CD4-positive, alpha-beta memory T cell (primary cell): ENCODE results near the gene PREPL. TPM values are rescaled to one million over a fixed set of nuclear protein-coding genes. Genes with fewer than 3 reads are reported as not detected.
A peak's percentile ranks its signal among the peaks of the same experiment; 100 is the strongest.

Experiments
- CTCF ChIA-PET: fragments of 350-600 bp; sonication (Branson Sonifier 250); formaldehyde crosslinking; loops from one replicate; lab custom pipeline; 2021; ENCODE audit warnings: inconsistent platforms; ENCODE audit not compliant: partially characterized antibody; lab: Charles Lee
- POLR2A ChIA-PET: fragments of 350-600 bp; sonication (Branson Sonifier 250); formaldehyde crosslinking; loops from one replicate; lab custom pipeline; 2021; ENCODE audit not compliant: partially characterized antibody; lab: Charles Lee
- DNase-seq, 5 donors: peaks; one replicate each; pipeline versions ENCODE4 v3.0.0 to v3.0.0-alpha.2; 2020 to 2022; ENCODE audit warnings: mixed read lengths in 1 of 5
- H3K27ac ChIP-seq: one replicate; pipeline ENCODE4 v1.7.0; 2013; ENCODE audit warnings: low read depth, low read length
- H3K27me3 ChIP-seq: 2 replicates; pipeline ENCODE4 v1.7.0; 2013; ENCODE audit warnings: mild to moderate bottlenecking, low read length, moderate library complexity; ENCODE audit not compliant: insufficient read depth
- H3K36me3 ChIP-seq: 2 replicates; pipeline ENCODE4 v1.7.0; 2013; ENCODE audit warnings: mild to moderate bottlenecking, low read length, moderate library complexity; ENCODE audit not compliant: insufficient read depth
- H3K4me1 ChIP-seq: 2 replicates; pipeline ENCODE4 v1.7.0; 2013; ENCODE audit warnings: mild to moderate bottlenecking, low read length, moderate library complexity; ENCODE audit not compliant: insufficient read depth
- H3K4me3 ChIP-seq, 2 donors: one replicate each; pipeline ENCODE4 v1.7.0; 2013; ENCODE audit warnings: low read length in 2 of 2, mild to moderate bottlenecking in 1 of 2
- H3K9me3 ChIP-seq, 2 donors: one replicate each; pipeline ENCODE4 v1.7.0; 2013; ENCODE audit warnings: low read length in 2 of 2, control low read depth in 1 of 2; ENCODE audit not compliant: control insufficient read depth in 1 of 2
- H3K27ac Mint-ChIP-seq, 7 donors: one replicate each; pipeline ENCODE4 v1.8.0; 2020 to 2021; ENCODE audit warnings: mixed read lengths in 7 of 7, mild to moderate bottlenecking in 6 of 7, inconsistent platforms in 3 of 7, moderate library complexity in 3 of 7
- H3K27me3 Mint-ChIP-seq, 2 donors: one replicate each; pipeline ENCODE4 v1.8.0; 2020 to 2021; ENCODE audit warnings: mixed read lengths in 2 of 2
- H3K36me3 Mint-ChIP-seq, 2 donors: one replicate each; pipeline ENCODE4 v1.8.0; 2020 to 2021; ENCODE audit warnings: mixed read lengths in 2 of 2, inconsistent platforms in 1 of 2, mild to moderate bottlenecking in 1 of 2
- H3K4me1 Mint-ChIP-seq, 4 donors: one replicate each; pipeline ENCODE4 v1.8.0; 2020 to 2021; ENCODE audit warnings: mixed read lengths in 4 of 4, mild to moderate bottlenecking in 1 of 4
- H3K4me3 Mint-ChIP-seq, 8 donors: one replicate each; pipeline ENCODE4 v1.8.0; 2020 to 2021; ENCODE audit warnings: mixed read lengths in 8 of 8, mild to moderate bottlenecking in 7 of 8, moderate library complexity in 6 of 8, inconsistent platforms in 3 of 8
- H3K9me3 Mint-ChIP-seq, 8 donors: one replicate each; pipeline ENCODE4 v1.8.0; 2020 to 2021; ENCODE audit warnings: mixed read lengths in 8 of 8, mild to moderate bottlenecking in 5 of 8, inconsistent platforms in 3 of 8, moderate library complexity in 1 of 8
- intact Hi-C: fragments of 100-400 bp; cut with micrococcal nuclease; formaldehyde crosslinking; loops from one replicate; pipeline ENCODE4 v1.15.1; 2023
- polyA plus RNA-seq, 2 donors: library from polyadenylated mRNA; unstranded; fragments of 300-500 nt; fragmentation: Illumina TruSeq; gene quantifications; one replicate each; pipeline ENCODE4 v1.2.3, GENCODE V29; 2021
- total RNA-seq, 2 experiments: library from RNA; stranded (reverse); gene quantifications; one replicate each; pipeline ENCODE4 v1.2.3, GENCODE V29; 2021

PREPL gene
- total and polyA plus RNA-seq, 4 experiments from 2014 or later, result 19.6 to 42.8 (median 29.8) TPM

GRCh38 chr2:44362207-44363015 is 1.1 kb upstream of the PREPL start:
- peak overlapping the region; percentile 97 to 99 (median 98) for H3K4me3 Mint-ChIP-seq
- H3K36me3 Mint-ChIP-seq, result peaks cover 7 to 18% of the 10 kb centered on the region in 2 donors
- peak; percentile 40 to 60 (median 52) for DNase-seq
- Histone ChIP-seq H3K27ac (peak overlapping the region; percentile 98), H3K9me3 (no peaks in the 10 kb centered on the region), H3K4me1 (peaks cover 51% of the 10 kb centered on the region), H3K27me3 (no peaks in the 10 kb centered on the region), H3K36me3 (no peaks in the 10 kb centered on the region), H3K4me3 (peak overlapping the region; percentile 93 to 96)
- POLR2A ChIA-PET, result interaction anchor here (0.6 to 2.5 kb wide), 20 partner anchors 9 to 1552 kb away, joined by 3 to 57 read pairs (median 4); partner anchors contain the start of genes LRPPRC and PPM1B
- CTCF ChIA-PET, result interaction anchor here (0.5 to 2.9 kb wide), 10 partner anchors 20 to 824 kb away, joined by 3 to 22 read pairs (median 6); partner anchors contain the start of gene PPM1B
- peak overlapping the region; percentile 92 to 100 (median 98) for H3K27ac Mint-ChIP-seq
- H3K4me1 Mint-ChIP-seq, result peaks cover 28 to 62% (median 45%) of the 10 kb centered on the region in 4 donors
- H3K27me3 Mint-ChIP-seq, result no peaks in the 10 kb centered on the region
- H3K9me3 Mint-ChIP-seq, result peaks cover 0 to 3% (median 0%) of the 10 kb centered on the region in 8 donors
- intact Hi-C loops, result loop anchor here (1.0 kb wide), 3 partner anchors 122 to 366 kb away; no protein-coding TSS in a partner anchor

DNA sequence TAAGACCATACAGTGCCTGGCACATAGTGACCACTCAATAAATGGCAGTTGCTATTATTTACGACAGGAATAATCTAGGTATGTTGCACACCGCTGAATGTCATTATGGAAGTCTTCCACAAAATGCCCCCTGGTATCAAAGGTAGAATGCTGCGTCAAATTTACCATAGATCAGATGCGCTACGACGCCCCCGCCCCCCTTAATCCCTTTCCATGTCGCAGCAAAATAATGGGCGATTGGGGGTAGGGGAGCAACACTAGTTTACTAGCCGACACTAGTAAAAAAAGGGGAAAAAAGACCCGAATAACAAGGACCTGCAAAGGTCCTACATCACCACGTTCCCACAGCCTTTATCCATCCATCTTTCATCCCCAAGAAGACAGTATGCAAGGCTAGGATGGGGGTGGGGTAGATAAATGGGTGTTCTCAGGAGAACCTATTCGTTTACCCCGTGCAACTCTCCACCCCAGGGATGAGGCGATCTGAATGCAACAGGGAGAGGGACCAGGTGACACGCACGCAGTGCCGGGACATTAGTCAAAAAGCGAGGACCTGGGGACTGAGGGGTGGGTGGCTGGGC is 455 bp downstream of the PREPL start:
- Histone ChIP-seq H3K36me3 (no peaks in the 10 kb centered on the region), H3K4me1 (peaks cover 51% of the 10 kb centered on the region), H3K4me3 (peak overlapping the region; percentile 93 to 96), H3K27ac (peak overlapping the region; percentile 98), H3K27me3 (no peaks in the 10 kb centered on the region), H3K9me3 (no peaks in the 10 kb centered on the region)
- ChIA-PET CTCF (interaction anchor here (1.1 to 1.9 kb wide), 6 partner anchors 10 to 273 kb away, joined by 3 to 7 read pairs (median 6); partner anchors contain the start of gene PPM1B), POLR2A (interaction anchor here (0.9 to 2.5 kb wide), 14 partner anchors 9 to 1550 kb away, joined by 3 to 57 read pairs (median 6); partner anchors contain the start of genes LRPPRC and PPM1B)
- H3K9me3 Mint-ChIP-seq, result peaks cover 0 to 3% (median 0%) of the 10 kb centered on the region in 8 donors
- intact Hi-C loops, result loop anchor here (1.0 to 2.0 kb wide), 3 partner anchors 124 to 2000 kb away; partner anchors contain the start of genes COX7A2L and PPM1B
- peaks cover 9 to 19% of the 10 kb centered on the region in 2 donors for H3K36me3 Mint-ChIP-seq
- peaks cover 29 to 72% (median 45%) of the 10 kb centered on the region in 4 donors for H3K4me1 Mint-ChIP-seq
- H3K27me3 Mint-ChIP-seq, result no peaks in the 10 kb centered on the region
- peak overlapping the region; percentile 98 to 100 (median 100) for H3K27ac Mint-ChIP-seq
- peak overlapping the region; percentile 97 to 99 (median 98) for H3K4me3 Mint-ChIP-seq
- no peak for DNase-seq

DNA sequence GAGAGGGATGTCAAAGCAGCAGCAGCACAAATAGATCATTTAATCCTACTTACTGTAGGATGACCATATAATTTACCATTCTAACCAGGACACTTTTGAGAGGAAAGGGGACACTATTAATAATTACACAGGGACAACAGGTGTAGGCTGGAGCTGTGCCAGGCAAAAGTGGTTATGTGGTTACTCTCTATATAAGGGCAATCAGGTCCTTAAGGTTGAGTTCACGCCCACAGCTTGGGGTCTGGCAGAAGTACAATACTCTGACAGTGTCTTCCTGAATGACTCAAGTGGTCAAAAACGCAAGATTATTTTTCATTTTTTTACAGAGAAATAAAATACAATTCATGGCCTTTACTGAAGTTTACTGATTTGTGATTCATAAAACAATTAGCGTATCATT is 2.8 kb downstream of the PREPL start:
- ChIA-PET CTCF (interaction anchor here (0.7 to 1.7 kb wide), 2 partner anchors 34 to 414 kb away, joined by 3 read pairs; no protein-coding TSS in a partner anchor), POLR2A (interaction anchor here (0.7 kb wide), 1 partner anchor 13 kb away, joined by 3 read pairs; no protein-coding TSS in a partner anchor)
- no peak overlapping the region for H3K27ac ChIP-seq
- H3K27me3 ChIP-seq, result no peaks in the 10 kb centered on the region
- peak overlapping the region in 1 of 7 donors; percentile 5 for H3K27ac Mint-ChIP-seq
- intact Hi-C loops, result no loop called here
- H3K4me1 ChIP-seq, result peaks cover 41% of the 10 kb centered on the region
- no peaks in the 10 kb centered on the region for H3K27me3 Mint-ChIP-seq
- no peak overlapping the region for H3K4me3 ChIP-seq
- peak; percentile 14 to 57 (median 19) for DNase-seq
- H3K36me3 ChIP-seq, result no peaks in the 10 kb centered on the region
- no peaks in the 10 kb centered on the region for H3K9me3 ChIP-seq
- H3K9me3 Mint-ChIP-seq, result peaks cover 0 to 3% (median 0%) of the 10 kb centered on the region in 8 donors
- H3K4me3 Mint-ChIP-seq, result peak overlapping the region in 3 of 8 donors; percentile 27 to 76 (median 37)
- peaks cover 8 to 19% of the 10 kb centered on the region in 2 donors for H3K36me3 Mint-ChIP-seq
- peaks cover 25 to 66% (median 36%) of the 10 kb centered on the region in 4 donors for H3K4me1 Mint-ChIP-seq

- ChIA-PET CTCF (interaction anchor here (1.7 kb wide), 1 partner anchor 7 kb away, joined by 4 read pairs; no protein-coding TSS in a partner anchor), POLR2A (no interaction called here)
- Histone ChIP-seq H3K27ac (no peak overlapping the region), H3K4me1 (peaks cover 21% of the 10 kb centered on the region), H3K36me3 (no peaks in the 10 kb centered on the region), H3K4me3 (no peak overlapping the region), H3K9me3 (no peaks in the 10 kb centered on the region), H3K27me3 (no peaks in the 10 kb centered on the region)
- Mint-ChIP-seq H3K27ac (no peak overlapping the region), H3K9me3 (no peaks in the 10 kb centered on the region), H3K4me1 (peaks cover 27 to 54% (median 35%) of the 10 kb centered on the region in 4 donors), H3K4me3 (no peak overlapping the region), H3K27me3 (no peaks in the 10 kb centered on the region), H3K36me3 (peaks cover 5 to 14% of the 10 kb centered on the region in 2 donors)
- intact Hi-C loops, result no loop called here
- DNase-seq, result no peak
These were observed 6.5 kb downstream of the PREPL start for GRCh38 chr2:44354761-44355160.

DNA sequence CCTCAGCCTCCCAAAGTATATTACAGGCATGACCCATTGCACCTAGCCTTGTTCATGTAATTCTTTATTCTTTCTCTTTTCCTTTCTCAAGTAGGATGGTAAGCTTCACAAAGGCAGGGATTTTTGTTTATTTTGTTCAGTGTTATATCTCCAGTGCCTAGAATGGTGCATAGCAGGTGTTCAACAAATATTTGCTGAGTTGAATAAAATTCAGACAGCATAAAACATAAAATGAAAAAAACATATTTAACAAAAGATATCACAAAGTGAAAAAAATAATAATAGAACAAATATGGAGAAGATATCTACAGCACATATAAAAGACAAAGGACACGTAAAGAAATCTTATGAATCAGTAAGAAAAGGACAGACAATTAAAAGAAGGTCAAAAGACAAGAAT is 8.8 kb downstream of the PREPL start:
- no peaks in the 10 kb centered on the region for H3K27me3 Mint-ChIP-seq
- H3K36me3 ChIP-seq, result peaks cover 3% of the 10 kb centered on the region
- H3K4me3 Mint-ChIP-seq, result no peak overlapping the region
- H3K4me1 Mint-ChIP-seq, result peaks cover 19 to 43% (median 23%) of the 10 kb centered on the region in 4 donors
- ChIA-PET POLR2A (interaction anchor here (2.8 kb wide), 1 partner anchor 9 kb away, joined by 18 read pairs; the partner anchor contains the start of genes CAMKMT and PREPL), CTCF (interaction anchor here (1.5 kb wide), 1 partner anchor 13 kb away, joined by 4 read pairs; no protein-coding TSS in a partner anchor)
- DNase-seq, result no peak
- no peak overlapping the region for H3K4me3 ChIP-seq
- H3K36me3 Mint-ChIP-seq, result peaks cover 5 to 17% of the 10 kb centered on the region in 2 donors
- H3K27ac Mint-ChIP-seq, result no peak overlapping the region
- H3K4me1 ChIP-seq, result no peaks in the 10 kb centered on the region
- no peak overlapping the region for H3K27ac ChIP-seq
- no peaks in the 10 kb centered on the region for H3K9me3 ChIP-seq
- intact Hi-C loops, result no loop called here
- no peaks in the 10 kb centered on the region for H3K27me3 ChIP-seq
- no peaks in the 10 kb centered on the region for H3K9me3 Mint-ChIP-seq

GRCh38 chr2:44351676-44352075 is 9.6 kb downstream of the PREPL start:
- intact Hi-C loops, result no loop called here
- Mint-ChIP-seq H3K27ac (no peak overlapping the region), H3K4me3 (no peak overlapping the region), H3K4me1 (peaks cover 19 to 35% (median 23%) of the 10 kb centered on the region in 4 donors), H3K27me3 (no peaks in the 10 kb centered on the region), H3K9me3 (no peaks in the 10 kb centered on the region), H3K36me3 (peaks cover 5 to 17% of the 10 kb centered on the region in 2 donors)
- no peak overlapping the region for H3K27ac ChIP-seq
- CTCF ChIA-PET, result interaction anchor here (0.7 to 1.5 kb wide), 5 partner anchors 9 to 139 kb away, joined by 3 to 4 read pairs (median 3); partner anchors contain the start of genes CAMKMT and PREPL
- H3K9me3 ChIP-seq, result no peaks in the 10 kb centered on the region
- H3K36me3 ChIP-seq, result peaks cover 3% of the 10 kb centered on the region
- H3K4me3 ChIP-seq, result no peak overlapping the region
- H3K27me3 ChIP-seq, result no peaks in the 10 kb centered on the region
- POLR2A ChIA-PET, result interaction anchor here (2.8 kb wide), 1 partner anchor 10 kb away, joined by 18 read pairs; the partner anchor contains the start of genes CAMKMT and PREPL
- DNase-seq, result no peak
- no peaks in the 10 kb centered on the region for H3K4me1 ChIP-seq
